Stimulated activated memory B cell treated with anti-CD40 and anti-IgM and Interleukin-4, amounts not matched to agents 10 μg/mL and 1 μg/mL and 100 μg/mL, for 72 hours (primary cell): ENCODE measurements around the gene ATP10A.

Experiments used
- ATAC-seq: fragments of 150-1000 bp; cut with Tn5 transposase; 2 replicates; pipeline ENCODE4 v1.10.0; 2021
- H3K27ac Mint-ChIP-seq: one replicate; pipeline ENCODE4 v1.8.0; 2022; ENCODE audit warnings: mild to moderate bottlenecking, mixed read lengths
- H3K27me3 Mint-ChIP-seq: one replicate; pipeline ENCODE4 v1.8.0; 2022; ENCODE audit warnings: mixed read lengths
- H3K36me3 Mint-ChIP-seq: one replicate; pipeline ENCODE4 v1.8.0; 2022; ENCODE audit warnings: mixed read lengths
- H3K4me1 Mint-ChIP-seq: one replicate; pipeline ENCODE4 v1.8.0; 2022; ENCODE audit warnings: mixed read lengths
- H3K4me3 Mint-ChIP-seq: one replicate; pipeline ENCODE4 v1.8.0; 2022; ENCODE audit warnings: mild to moderate bottlenecking, moderate library complexity, mixed read lengths
- H3K9me3 Mint-ChIP-seq: one replicate; pipeline ENCODE4 v1.8.0; 2022; ENCODE audit warnings: mixed read lengths

Gene ATP10A

GRCh38 chr15:25852661-25853524 lies 10.2 kb downstream of the ATP10A start:
- no peak overlapping the region for H3K4me3 Mint-ChIP-seq

GRCh38 chr15:25852027-25852426 lies 11.1 kb downstream of the ATP10A start:
- peak overlapping the region; percentile 25 for H3K27ac Mint-ChIP-seq
- H3K9me3 Mint-ChIP-seq = peaks cover 3% of the 10 kb centered on the region
- ATAC-seq = no peak
- H3K4me3 Mint-ChIP-seq = no peak overlapping the region
- no peaks in the 10 kb centered on the region for H3K36me3 Mint-ChIP-seq
- peaks cover 15% of the 10 kb centered on the region for H3K27me3 Mint-ChIP-seq
- H3K4me1 Mint-ChIP-seq = peaks cover 53% of the 10 kb centered on the region

More at GRCh38 chr15:25852661-25853524, 10.2 kb downstream of the ATP10A start:
- Mint-ChIP-seq H3K27ac (peak overlapping the region; percentile 25), H3K36me3 (no peaks in the 10 kb centered on the region), H3K4me1 (peaks cover 50% of the 10 kb centered on the region), H3K9me3 (peaks cover 3% of the 10 kb centered on the region), H3K27me3 (peaks cover 17% of the 10 kb centered on the region)
- no peak for ATAC-seq

GRCh38 chr15:25850154-25851111 lies 12.7 kb downstream of the ATP10A start:
- ATAC-seq = peak; percentile 95
- Mint-ChIP-seq H3K4me1 (peaks cover 68% of the 10 kb centered on the region), H3K9me3 (peaks cover 2% of the 10 kb centered on the region), H3K27me3 (peaks cover 15% of the 10 kb centered on the region), H3K36me3 (no peaks in the 10 kb centered on the region), H3K27ac (peak overlapping the region; percentile 89), H3K4me3 (peak overlapping the region; percentile 72)

- H3K27ac Mint-ChIP-seq = peak overlapping the region; percentile 89
- H3K27me3 Mint-ChIP-seq = peaks cover 15% of the 10 kb centered on the region
- no peaks in the 10 kb centered on the region for H3K9me3 Mint-ChIP-seq
- peaks cover 76% of the 10 kb centered on the region for H3K4me1 Mint-ChIP-seq
- no peak for ATAC-seq
- no peaks in the 10 kb centered on the region for H3K36me3 Mint-ChIP-seq
- peak overlapping the region; percentile 72 for H3K4me3 Mint-ChIP-seq
These were observed 13.8 kb downstream of the ATP10A start for GRCh38 chr15:25849157-25849921.

GRCh38 chr15:25848784-25849156 lies 14.4 kb downstream of the ATP10A start:
- H3K27me3 Mint-ChIP-seq = peaks cover 19% of the 10 kb centered on the region
- H3K36me3 Mint-ChIP-seq = no peaks in the 10 kb centered on the region
- no peaks in the 10 kb centered on the region for H3K9me3 Mint-ChIP-seq
- H3K4me1 Mint-ChIP-seq = peaks cover 76% of the 10 kb centered on the region
- ATAC-seq = no peak
- H3K27ac Mint-ChIP-seq = peak overlapping the region; percentile 89
- H3K4me3 Mint-ChIP-seq = peak overlapping the region; percentile 6

GRCh38 chr15:25848325-25848724 lies 14.8 kb downstream of the ATP10A start:
- no peak overlapping the region for H3K4me3 Mint-ChIP-seq
- H3K36me3 Mint-ChIP-seq = no peaks in the 10 kb centered on the region
- peaks cover 24% of the 10 kb centered on the region for H3K27me3 Mint-ChIP-seq
- H3K27ac Mint-ChIP-seq = no peak overlapping the region
- ATAC-seq = no peak
- H3K9me3 Mint-ChIP-seq = no peaks in the 10 kb centered on the region
- H3K4me1 Mint-ChIP-seq = peaks cover 72% of the 10 kb centered on the region

- peaks cover 21% of the 10 kb centered on the region for H3K27me3 Mint-ChIP-seq
- no peaks in the 10 kb centered on the region for H3K36me3 Mint-ChIP-seq
- no peak overlapping the region for H3K27ac Mint-ChIP-seq
- no peak for ATAC-seq
- H3K4me3 Mint-ChIP-seq = no peak overlapping the region
- peaks cover 59% of the 10 kb centered on the region for H3K4me1 Mint-ChIP-seq
- no peaks in the 10 kb centered on the region for H3K9me3 Mint-ChIP-seq
These were observed 16.1 kb downstream of the ATP10A start for GRCh38 chr15:25847051-25847450.

GRCh38 chr15:25846377-25846776 lies 16.8 kb downstream of the ATP10A start:
- Mint-ChIP-seq H3K9me3 (no peaks in the 10 kb centered on the region), H3K4me3 (no peak overlapping the region), H3K27me3 (peaks cover 21% of the 10 kb centered on the region), H3K27ac (no peak overlapping the region), H3K36me3 (no peaks in the 10 kb centered on the region), H3K4me1 (peaks cover 53% of the 10 kb centered on the region)
- ATAC-seq = no peak

- no peaks in the 10 kb centered on the region for H3K36me3 Mint-ChIP-seq
- ATAC-seq = peak; percentile 22
- no peak overlapping the region for H3K4me3 Mint-ChIP-seq
These were observed 18.0 kb downstream of the ATP10A start for GRCh38 chr15:25844981-25845680.

GRCh38 chr15:25844542-25844941 lies 18.6 kb downstream of the ATP10A start:
- H3K27ac Mint-ChIP-seq = no peak overlapping the region
- peaks cover 37% of the 10 kb centered on the region for H3K4me1 Mint-ChIP-seq
- H3K9me3 Mint-ChIP-seq = no peaks in the 10 kb centered on the region
- no peak for ATAC-seq
- H3K36me3 Mint-ChIP-seq = no peaks in the 10 kb centered on the region
- H3K27me3 Mint-ChIP-seq = peaks cover 32% of the 10 kb centered on the region
- no peak overlapping the region for H3K4me3 Mint-ChIP-seq

More at GRCh38 chr15:25844981-25845680, 18.0 kb downstream of the ATP10A start:
- H3K27ac Mint-ChIP-seq = no peak overlapping the region
- peaks cover 26% of the 10 kb centered on the region for H3K27me3 Mint-ChIP-seq
- H3K9me3 Mint-ChIP-seq = no peaks in the 10 kb centered on the region
- H3K4me1 Mint-ChIP-seq = peaks cover 43% of the 10 kb centered on the region

GRCh38 chr15:25844076-25844475 lies 19.1 kb downstream of the ATP10A start:
- Mint-ChIP-seq H3K9me3 (no peaks in the 10 kb centered on the region), H3K4me1 (peaks cover 35% of the 10 kb centered on the region), H3K36me3 (no peaks in the 10 kb centered on the region), H3K27me3 (peaks cover 37% of the 10 kb centered on the region), H3K4me3 (no peak overlapping the region), H3K27ac (no peak overlapping the region)
- no peak for ATAC-seq

GRCh38 chr15:25839638-25840156 lies 23.4 kb downstream of the ATP10A start:
- H3K27me3 Mint-ChIP-seq = peaks cover 56% of the 10 kb centered on the region

GRCh38 chr15:25838871-25839195 lies 24.3 kb downstream of the ATP10A start:
- no peak overlapping the region for H3K4me3 Mint-ChIP-seq
- no peak overlapping the region for H3K27ac Mint-ChIP-seq
- ATAC-seq = no peak
- H3K27me3 Mint-ChIP-seq = peaks cover 52% of the 10 kb centered on the region
- H3K9me3 Mint-ChIP-seq = no peaks in the 10 kb centered on the region
- no peaks in the 10 kb centered on the region for H3K36me3 Mint-ChIP-seq
- peaks cover 14% of the 10 kb centered on the region for H3K4me1 Mint-ChIP-seq

More at GRCh38 chr15:25839638-25840156, 23.4 kb downstream of the ATP10A start:
- Mint-ChIP-seq H3K27ac (no peak overlapping the region), H3K4me1 (peaks cover 14% of the 10 kb centered on the region), H3K36me3 (no peaks in the 10 kb centered on the region), H3K9me3 (no peaks in the 10 kb centered on the region), H3K4me3 (no peak overlapping the region)
- ATAC-seq = no peak

GRCh38 chr15:25838191-25838870 lies 24.8 kb downstream of the ATP10A start:
- no peak overlapping the region for H3K4me3 Mint-ChIP-seq
- H3K36me3 Mint-ChIP-seq = no peaks in the 10 kb centered on the region
- H3K27me3 Mint-ChIP-seq = peaks cover 47% of the 10 kb centered on the region
- no peak overlapping the region for H3K27ac Mint-ChIP-seq
- H3K4me1 Mint-ChIP-seq = peaks cover 14% of the 10 kb centered on the region
- H3K9me3 Mint-ChIP-seq = no peaks in the 10 kb centered on the region
- ATAC-seq = peak; percentile 50
